ENCODE measurements around the gene SLC43A2.

Gene SLC43A2

DNA sequence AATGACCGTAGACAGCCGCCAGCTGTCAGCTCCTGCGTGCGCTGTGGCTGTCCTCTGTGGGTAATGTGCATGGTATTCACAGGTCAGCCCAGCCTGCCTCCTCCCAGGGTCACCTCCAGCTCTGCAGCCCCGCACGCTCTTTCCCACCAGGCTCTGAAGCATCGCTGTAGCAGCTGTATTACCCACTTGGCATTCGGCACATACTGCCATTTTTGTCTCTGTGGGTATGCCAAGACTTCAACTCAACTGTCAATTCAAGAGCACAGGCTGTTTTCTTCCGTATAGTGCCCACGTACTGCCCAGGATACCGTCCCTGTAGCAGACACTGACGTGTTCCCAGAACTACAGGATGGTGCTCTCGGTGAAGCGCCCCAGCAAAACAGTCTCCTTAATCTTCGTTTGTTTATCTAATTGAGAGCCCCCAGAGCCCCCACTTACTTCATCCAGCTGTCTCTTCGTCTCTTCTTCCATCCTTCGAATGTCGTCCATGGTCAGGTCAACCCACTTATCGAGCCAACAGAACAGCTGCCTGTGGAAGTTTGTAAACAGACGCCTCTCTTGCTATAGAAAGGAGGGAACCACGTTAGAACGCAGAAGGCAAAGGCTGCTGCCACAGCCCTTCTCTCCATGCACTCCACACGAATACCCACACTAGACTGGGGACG is 94.8 kb downstream of the SLC43A2 start:
- DNase-seq: no peak

DNA sequence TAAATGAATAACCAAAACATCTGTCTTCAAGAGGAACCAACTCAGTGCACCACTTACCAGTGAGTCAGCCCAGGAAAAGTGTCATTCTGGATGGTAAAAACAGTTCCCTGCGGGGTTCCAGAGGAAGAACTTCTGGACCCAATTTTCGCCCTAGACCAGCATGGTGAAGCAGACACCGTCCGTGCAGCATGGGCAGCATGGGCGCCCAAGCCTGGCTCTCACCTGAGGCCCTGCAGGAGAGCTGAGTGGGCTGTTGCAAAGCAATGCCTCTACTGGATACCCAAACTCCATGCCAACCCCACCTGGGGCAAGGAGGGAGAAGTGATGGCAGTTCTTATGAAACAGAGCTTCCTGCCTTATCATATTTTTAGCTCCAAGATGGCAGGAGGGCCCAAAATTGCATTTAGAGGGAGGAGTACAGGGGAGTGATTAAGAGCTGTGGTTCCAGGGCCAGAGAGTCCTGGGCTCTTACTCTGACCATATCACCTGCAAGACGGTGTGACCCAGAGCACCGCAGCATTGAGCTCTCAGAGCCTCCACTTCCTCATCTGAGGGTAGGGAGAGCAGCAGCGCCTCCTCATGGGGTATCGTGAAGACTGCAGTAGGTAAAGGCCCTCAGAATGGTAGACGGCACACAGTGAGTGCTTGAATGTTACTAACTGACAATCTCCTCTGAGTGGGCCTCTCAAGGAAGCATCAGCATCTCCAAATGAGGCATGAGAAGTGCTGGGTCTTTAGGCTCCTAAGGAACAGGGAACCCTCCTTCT is 95.6 kb downstream of the SLC43A2 start:
- peak; percentile 35 to 58 (median 42) for DNase-seq

DNA sequence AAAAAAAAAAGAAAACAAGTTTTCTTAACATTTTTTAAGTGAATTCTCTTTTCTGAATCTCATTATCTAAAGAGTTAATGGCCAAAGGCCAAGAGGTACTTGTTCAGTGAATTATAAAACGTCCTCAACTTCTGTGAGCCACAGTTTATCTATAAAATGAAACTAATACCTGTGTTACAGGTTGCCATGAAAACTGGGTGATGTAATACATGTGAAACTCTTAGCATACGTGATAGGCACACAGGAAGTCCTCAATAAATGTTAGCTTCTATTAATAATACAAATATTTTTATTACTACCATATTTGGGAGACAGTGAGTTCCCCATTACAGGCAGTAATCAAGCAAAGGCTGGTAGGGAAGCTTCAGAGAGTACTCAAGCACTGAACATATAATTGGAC is 98.8 kb downstream of the SLC43A2 start:
- DNase-seq: no peak

DNA sequence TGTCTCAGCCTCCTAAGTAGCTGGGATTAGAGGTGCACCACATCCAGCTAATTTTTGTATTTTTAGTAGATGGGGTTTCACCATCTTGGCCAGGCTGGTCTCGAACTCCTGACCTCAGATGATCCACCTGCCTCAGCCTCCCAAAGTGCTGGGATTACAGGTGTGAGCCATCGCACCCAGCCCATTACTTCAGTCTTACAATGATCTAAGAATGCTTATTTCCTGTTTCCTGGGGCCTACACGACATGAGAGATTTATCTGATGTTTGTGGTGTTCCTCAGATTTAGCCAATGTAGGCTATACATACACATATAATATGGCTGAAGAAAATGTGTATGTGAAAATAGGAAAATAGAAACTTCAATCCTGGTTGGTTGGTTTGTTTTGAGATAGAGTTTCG is 101.8 kb downstream of the SLC43A2 start:
- DNase-seq: peak in 5 of 6 experiments; percentile 8 to 31 (median 21)

DNA sequence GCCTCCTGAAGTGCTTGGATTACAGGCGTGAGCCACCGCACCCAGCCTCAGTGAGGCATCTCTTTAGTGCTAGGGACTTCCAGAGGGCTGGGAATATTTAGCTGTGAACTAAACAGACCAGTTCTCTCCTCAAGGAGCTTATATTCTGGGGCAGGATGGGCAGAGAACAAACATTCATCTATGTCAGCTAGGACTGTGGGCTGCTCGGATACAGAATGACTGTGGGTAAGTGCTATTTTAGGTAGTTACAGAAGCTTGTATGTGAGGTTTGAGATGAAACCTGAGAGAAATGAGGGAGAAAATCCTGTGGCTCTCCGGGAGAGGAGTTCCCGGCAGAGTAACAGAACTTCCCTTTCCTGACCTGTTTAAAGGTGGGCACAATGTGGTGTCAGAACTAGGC is 106.0 kb downstream of the SLC43A2 start:
- no peak for DNase-seq

DNA sequence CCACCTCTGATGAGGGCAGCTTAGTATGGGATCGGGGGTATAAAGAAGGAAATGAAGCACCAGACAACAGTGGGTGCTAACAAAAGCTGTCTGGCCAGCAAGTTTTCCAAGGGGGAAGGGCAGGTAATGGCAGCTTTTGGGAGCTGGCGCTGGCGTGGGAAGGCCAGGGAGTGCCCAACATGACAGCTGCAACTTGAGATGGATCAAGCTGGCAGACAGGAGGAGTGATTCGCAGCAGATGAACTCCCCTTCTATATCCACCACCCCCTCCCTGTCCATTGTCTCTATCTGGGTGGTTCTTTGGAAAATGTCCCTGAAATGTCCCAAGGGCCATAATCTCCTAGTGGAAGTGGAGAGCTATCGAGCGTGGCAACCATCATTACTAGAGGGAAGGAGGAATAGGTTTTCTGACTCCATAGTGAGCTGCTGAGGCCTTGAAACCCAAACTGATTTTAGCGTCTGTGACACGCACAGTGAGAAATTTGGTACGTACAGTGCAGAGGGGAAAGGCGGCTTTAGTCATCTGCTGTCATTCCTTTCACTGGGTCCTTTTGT is 107.5 kb downstream of the SLC43A2 start:
- no peak for DNase-seq

DNA sequence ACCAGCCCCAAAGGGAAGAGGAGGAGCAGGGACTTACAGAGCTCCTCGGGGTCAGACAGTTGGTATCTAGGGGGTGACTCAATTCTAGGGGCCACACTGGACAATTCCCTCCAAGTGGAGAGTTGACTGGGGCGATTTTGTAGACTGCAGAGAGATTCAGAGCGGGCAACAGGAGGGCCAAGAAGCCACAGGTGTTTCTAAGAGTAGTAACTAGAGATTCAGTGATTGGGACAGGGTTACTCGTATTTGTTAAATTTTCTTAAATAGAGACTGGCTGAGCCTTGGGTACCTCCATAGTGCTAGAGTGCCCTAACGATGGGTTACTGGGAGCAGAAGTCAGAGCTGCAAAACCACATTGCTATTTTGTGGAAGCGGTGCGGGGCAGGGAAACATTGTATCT is 109.0 kb downstream of the SLC43A2 start:
- no peak for DNase-seq
